Naive thymus-derived CD8-positive, alpha-beta T cell (primary cell): ENCODE data around the gene PCNX2. TPM values are rescaled to one million over a fixed set of nuclear protein-coding genes. Genes with fewer than 3 reads are reported as not detected.

Experiments
- ATAC-seq, 2 donors: fragments of 150-1000 bp; cut with Tn5 transposase in 1 of 2; sonication (Bioruptor Pico), chemical (Tn5 transposase) in 1 of 2; 1 replicate in 1 of 2; 2 replicates in 1 of 2; pipeline ENCODE4 v1.10.0; 2021; ENCODE audit warnings: mild to moderate bottlenecking in 2 of 2, moderate library complexity in 2 of 2
- POLR2A ChIA-PET: fragments of 350-600 bp; sonication (Branson Sonifier 250); formaldehyde crosslinking; loops from one replicate; lab custom pipeline; 2021; ENCODE audit warnings: antibody characterized with exemption; lab: Charles Lee
- DNase-seq, 10 donors: peaks; one replicate each; pipeline versions ENCODE4 v3.0.0 to v3.0.0-alpha.2; 2020 to 2022
- H3K27ac Mint-ChIP-seq, 10 donors: one replicate each; pipeline ENCODE4 v1.8.0; 2020 to 2022; ENCODE audit warnings: mild to moderate bottlenecking in 10 of 10, mixed read lengths in 10 of 10, moderate library complexity in 4 of 10, inconsistent platforms in 1 of 10
- H3K27me3 Mint-ChIP-seq, 5 donors: one replicate each; pipeline ENCODE4 v1.8.0; 2021 to 2022; ENCODE audit warnings: mixed read lengths in 5 of 5
- H3K36me3 Mint-ChIP-seq, 3 donors: one replicate each; pipeline ENCODE4 v1.8.0; 2020 to 2022; ENCODE audit warnings: mixed read lengths in 3 of 3, mild to moderate bottlenecking in 2 of 3, inconsistent platforms in 1 of 3
- H3K4me1 Mint-ChIP-seq, 4 donors: one replicate each; pipeline ENCODE4 v1.8.0; 2021 to 2022; ENCODE audit warnings: mixed read lengths in 4 of 4
- H3K4me3 Mint-ChIP-seq, 10 donors: one replicate each; pipeline ENCODE4 v1.8.0; 2020 to 2022; ENCODE audit warnings: mild to moderate bottlenecking in 10 of 10, mixed read lengths in 10 of 10, moderate library complexity in 6 of 10, inconsistent platforms in 1 of 10
- H3K9me3 Mint-ChIP-seq, 9 donors: one replicate each; pipeline ENCODE4 v1.8.0; 2020 to 2022; ENCODE audit warnings: mixed read lengths in 9 of 9, mild to moderate bottlenecking in 3 of 9, inconsistent platforms in 1 of 9, moderate library complexity in 1 of 9
- polyA plus RNA-seq, 3 donors: library from polyadenylated mRNA; unstranded; fragments of 300-500 nt; fragmentation: Illumina TruSeq; gene quantifications; one replicate each; pipeline ENCODE4 v1.2.3, GENCODE V29; 2021
- total RNA-seq, 8 experiments: library from RNA in 2 of 8; stranded (reverse) in 2 of 8; gene quantifications; one replicate each; pipeline ENCODE4 v1.2.3 and lab custom pipeline; 2021 to 2026

The PCNX2 gene
- total and polyA plus RNA-seq, 5 experiments from 2014 or later, result 2.2 to 54.8 (median 6.9) TPM

GRCh38 chr1:233278631-233279030, 16.9 kb downstream of the PCNX2 start:
- no peak for ATAC-seq
- Mint-ChIP-seq H3K27me3 (no peaks in the 10 kb centered on the region), H3K4me1 (peaks cover 19 to 30% (median 26%) of the 10 kb centered on the region in 4 donors), H3K36me3 (peaks cover 8 to 14% (median 13%) of the 10 kb centered on the region in 3 donors), H3K9me3 (no peaks in the 10 kb centered on the region), H3K4me3 (no peak overlapping the region), H3K27ac (no peak overlapping the region)
- POLR2A ChIA-PET, result no interaction called here
- DNase-seq, result no peak

GRCh38 chr1:233277637-233278606, 17.6 kb downstream of the PCNX2 start:
- Mint-ChIP-seq H3K27ac (peak overlapping the region in 2 of 10 donors; percentile 11 to 44), H3K9me3 (no peaks in the 10 kb centered on the region)

GRCh38 chr1:233269656-233270055, 25.9 kb downstream of the PCNX2 start:
- Mint-ChIP-seq H3K27ac (no peak overlapping the region), H3K4me3 (no peak overlapping the region), H3K9me3 (no peaks in the 10 kb centered on the region), H3K4me1 (peaks cover 2 to 6% (median 3%) of the 10 kb centered on the region in 4 donors), H3K27me3 (no peaks in the 10 kb centered on the region), H3K36me3 (peaks cover 4 to 29% (median 27%) of the 10 kb centered on the region in 3 donors)
- no peak for DNase-seq
- ATAC-seq, result no peak
- POLR2A ChIA-PET, result no interaction called here

More at GRCh38 chr1:233277637-233278606, 17.6 kb downstream of the PCNX2 start:
- DNase-seq (no peak), ATAC-seq (no peak)
- POLR2A ChIA-PET, result no interaction called here
- no peaks in the 10 kb centered on the region for H3K27me3 Mint-ChIP-seq
- peaks cover 19 to 29% (median 24%) of the 10 kb centered on the region in 4 donors for H3K4me1 Mint-ChIP-seq
- H3K4me3 Mint-ChIP-seq, result no peak overlapping the region
- H3K36me3 Mint-ChIP-seq, result peaks cover 8 to 14% (median 13%) of the 10 kb centered on the region in 3 donors

- Mint-ChIP-seq H3K4me1 (peaks cover 0 to 1% (median 0%) of the 10 kb centered on the region in 4 donors), H3K9me3 (no peaks in the 10 kb centered on the region), H3K27me3 (no peaks in the 10 kb centered on the region), H3K4me3 (no peak overlapping the region), H3K36me3 (peaks cover 0 to 24% (median 23%) of the 10 kb centered on the region in 3 donors), H3K27ac (no peak overlapping the region)
- ATAC-seq (no peak), DNase-seq (no peak)
- POLR2A ChIA-PET, result no interaction called here
Observed at GRCh38 chr1:233268389-233269022, 27.0 kb downstream of the PCNX2 start.

GRCh38 chr1:233261695-233262094, 33.8 kb downstream of the PCNX2 start:
- DNase-seq (no peak), ATAC-seq (no peak)
- Mint-ChIP-seq H3K27me3 (no peaks in the 10 kb centered on the region), H3K9me3 (no peaks in the 10 kb centered on the region), H3K27ac (peak overlapping the region in 2 of 10 donors; percentile 29 to 37), H3K4me3 (no peak overlapping the region), H3K36me3 (peaks cover 20 to 59% (median 40%) of the 10 kb centered on the region in 3 donors), H3K4me1 (peaks cover 0 to 11% (median 1%) of the 10 kb centered on the region in 4 donors)
- POLR2A ChIA-PET, result no interaction called here

- H3K36me3 Mint-ChIP-seq, result peaks cover 20 to 57% (median 40%) of the 10 kb centered on the region in 3 donors
- POLR2A ChIA-PET, result no interaction called here
- ATAC-seq, result no peak
- no peaks in the 10 kb centered on the region for H3K27me3 Mint-ChIP-seq
- H3K9me3 Mint-ChIP-seq, result no peaks in the 10 kb centered on the region
- H3K4me1 Mint-ChIP-seq, result peaks cover 0 to 11% (median 1%) of the 10 kb centered on the region in 4 donors
- no peak overlapping the region for H3K4me3 Mint-ChIP-seq
- no peak for DNase-seq
- H3K27ac Mint-ChIP-seq, result no peak overlapping the region
Observed at GRCh38 chr1:233261206-233261605, 34.3 kb downstream of the PCNX2 start.

- ATAC-seq, result no peak
- Mint-ChIP-seq H3K36me3 (peaks cover 20 to 73% (median 42%) of the 10 kb centered on the region in 3 donors), H3K27me3 (no peaks in the 10 kb centered on the region), H3K27ac (no peak overlapping the region), H3K4me3 (no peak overlapping the region), H3K9me3 (no peaks in the 10 kb centered on the region), H3K4me1 (peaks cover 0 to 11% (median 2%) of the 10 kb centered on the region in 4 donors)
- no peak for DNase-seq
- POLR2A ChIA-PET, result interaction anchor here (0.6 kb wide), 1 partner anchor 15 kb away, joined by 4 read pairs; no protein-coding TSS in a partner anchor
Observed at GRCh38 chr1:233257786-233258185, 37.7 kb downstream of the PCNX2 start.

- H3K27ac Mint-ChIP-seq, result no peak overlapping the region
- POLR2A ChIA-PET, result no interaction called here
Observed at GRCh38 chr1:233256789-233257188, 38.7 kb downstream of the PCNX2 start.

GRCh38 chr1:233256191-233256590, 39.3 kb downstream of the PCNX2 start:
- ATAC-seq, result no peak
- Mint-ChIP-seq H3K27me3 (no peaks in the 10 kb centered on the region), H3K4me3 (no peak overlapping the region), H3K27ac (peak overlapping the region in 2 of 10 donors; percentile 20 to 23), H3K36me3 (peaks cover 12 to 70% (median 37%) of the 10 kb centered on the region in 3 donors), H3K9me3 (no peaks in the 10 kb centered on the region), H3K4me1 (peaks cover 0 to 2% (median 1%) of the 10 kb centered on the region in 4 donors)
- POLR2A ChIA-PET, result no interaction called here
- no peak for DNase-seq

More at GRCh38 chr1:233256789-233257188, 38.7 kb downstream of the PCNX2 start:
- Mint-ChIP-seq H3K27me3 (no peaks in the 10 kb centered on the region), H3K36me3 (peaks cover 18 to 71% (median 39%) of the 10 kb centered on the region in 3 donors), H3K4me3 (no peak overlapping the region), H3K4me1 (peaks cover 0 to 8% (median 2%) of the 10 kb centered on the region in 4 donors), H3K9me3 (no peaks in the 10 kb centered on the region)
- DNase-seq, result no peak
- ATAC-seq, result no peak

- Mint-ChIP-seq H3K27ac (peak overlapping the region in 1 of 10 donors; percentile 23), H3K27me3 (no peaks in the 10 kb centered on the region), H3K36me3 (peaks cover 11 to 71% (median 41%) of the 10 kb centered on the region in 3 donors), H3K4me1 (peaks cover 0 to 2% (median 0%) of the 10 kb centered on the region in 4 donors), H3K9me3 (no peaks in the 10 kb centered on the region), H3K4me3 (no peak overlapping the region)
- ATAC-seq (no peak), DNase-seq (no peak)
- POLR2A ChIA-PET, result no interaction called here
Observed at GRCh38 chr1:233255145-233255544, 40.4 kb downstream of the PCNX2 start.

- Mint-ChIP-seq H3K36me3 (peaks cover 9 to 75% (median 42%) of the 10 kb centered on the region in 3 donors), H3K4me1 (peaks cover 0 to 2% (median 0%) of the 10 kb centered on the region in 4 donors), H3K27ac (no peak overlapping the region), H3K4me3 (no peak overlapping the region), H3K9me3 (no peaks in the 10 kb centered on the region), H3K27me3 (no peaks in the 10 kb centered on the region)
- POLR2A ChIA-PET, result no interaction called here
- DNase-seq, result no peak
- no peak for ATAC-seq
Observed at GRCh38 chr1:233253832-233254331, 41.6 kb downstream of the PCNX2 start.

- ATAC-seq, result no peak
- Mint-ChIP-seq H3K4me1 (peaks cover 0 to 2% (median 0%) of the 10 kb centered on the region in 4 donors), H3K9me3 (no peaks in the 10 kb centered on the region), H3K27me3 (no peaks in the 10 kb centered on the region), H3K27ac (peak overlapping the region in 1 of 10 donors; percentile 39), H3K36me3 (peaks cover 5 to 75% (median 37%) of the 10 kb centered on the region in 3 donors), H3K4me3 (no peak overlapping the region)
- DNase-seq, result no peak
- POLR2A ChIA-PET, result no interaction called here
Observed at GRCh38 chr1:233253231-233253831, 42.2 kb downstream of the PCNX2 start.
